SH-SY5Y (cell line): Measurements from ENCODE around the gene SYNGR3.

Experiments used
- GATA2 ChIP-seq: IDR thresholded peaks from 2 replicates; pipeline ENCODE4 v1.6.1; 2011; ENCODE audit warnings: mild to moderate bottlenecking, low read depth, low read length
- GATA3 ChIP-seq: IDR thresholded peaks from 2 replicates; pipeline ENCODE4 v1.6.1; 2011; ENCODE audit warnings: low read depth, mild to moderate bottlenecking, low read length, moderate library complexity

GRCh38 chr16:2009791-2010510 is 20.2 kb downstream of the SYNGR3 start, which contains the start of gene ZNF598:
- TF ChIP-seq GATA3 (no peak), GATA2 (no peak)
